Measurements from ENCODE around the gene SMAD6. TPM values are rescaled to one million over a fixed set of nuclear protein-coding genes. Genes with fewer than 3 reads are reported as not detected.

The SMAD6 gene
- total RNA-seq, 1 experiment from 2014 or later, result 8.9 TPM

DNA sequence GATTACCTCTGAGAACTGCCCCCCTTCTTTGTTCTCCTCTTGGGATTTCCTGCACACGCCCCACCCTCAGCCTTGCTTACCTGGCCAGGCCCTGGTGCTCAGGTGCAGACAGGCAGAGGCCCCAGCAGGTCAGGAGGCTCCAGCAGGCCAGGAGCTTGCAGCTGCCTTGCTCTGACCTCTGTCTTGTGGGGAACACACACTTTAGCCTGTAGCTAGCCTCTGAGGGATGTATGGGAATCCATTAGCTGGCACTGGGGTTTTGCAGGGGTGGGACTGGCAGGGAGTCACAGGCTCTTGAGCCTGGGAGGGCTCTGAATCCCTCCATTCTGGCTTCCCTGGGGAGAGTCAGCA is 2.7 kb downstream of the SMAD6 start:
- Mint-ChIP-seq H3K27ac (ENCODE audit: unreplicated experiment) (no peak overlapping the region), H3K27me3 (ENCODE audit: insufficient read depth, unreplicated experiment) (no peaks in the 10 kb centered on the region)

GRCh38 chr15:66705277-66706146 is 3.5 kb downstream of the SMAD6 start:
- no peak overlapping the region for H3K4me3 ChIP-seq (ENCODE audit: low read depth, low read length)
- no TSS peak for BruUV-seq (replicated peaks)

More for the DNA sequence above, 2.7 kb downstream of the SMAD6 start:
- peak overlapping the region; percentile 74; the same call in 1 of the 2 replicates for H3K4me3 ChIP-seq (ENCODE audit: low read depth, low read length)
- Mint-ChIP-seq H3K36me3 (ENCODE audit: insufficient read depth, unreplicated experiment) (peaks cover 11% of the 10 kb centered on the region), H3K4me3 (ENCODE audit: unreplicated experiment) (peak overlapping the region; percentile 77), H3K9me3 (ENCODE audit: unreplicated experiment) (no peaks in the 10 kb centered on the region), H3K4me1 (ENCODE audit: low read depth, unreplicated experiment) (peaks cover 15% of the 10 kb centered on the region)
- DNase-seq, result no peak
- intact Hi-C loops (cut with micrococcal nuclease; ENCODE audit: unreplicated experiment), result loop anchor here (5.0 kb wide), 1 partner anchor 148 kb away; no protein-coding TSS in a partner anchor
- no TSS peak for BruUV-seq (replicated peaks)
- TF ChIP-seq, protein P1, sequence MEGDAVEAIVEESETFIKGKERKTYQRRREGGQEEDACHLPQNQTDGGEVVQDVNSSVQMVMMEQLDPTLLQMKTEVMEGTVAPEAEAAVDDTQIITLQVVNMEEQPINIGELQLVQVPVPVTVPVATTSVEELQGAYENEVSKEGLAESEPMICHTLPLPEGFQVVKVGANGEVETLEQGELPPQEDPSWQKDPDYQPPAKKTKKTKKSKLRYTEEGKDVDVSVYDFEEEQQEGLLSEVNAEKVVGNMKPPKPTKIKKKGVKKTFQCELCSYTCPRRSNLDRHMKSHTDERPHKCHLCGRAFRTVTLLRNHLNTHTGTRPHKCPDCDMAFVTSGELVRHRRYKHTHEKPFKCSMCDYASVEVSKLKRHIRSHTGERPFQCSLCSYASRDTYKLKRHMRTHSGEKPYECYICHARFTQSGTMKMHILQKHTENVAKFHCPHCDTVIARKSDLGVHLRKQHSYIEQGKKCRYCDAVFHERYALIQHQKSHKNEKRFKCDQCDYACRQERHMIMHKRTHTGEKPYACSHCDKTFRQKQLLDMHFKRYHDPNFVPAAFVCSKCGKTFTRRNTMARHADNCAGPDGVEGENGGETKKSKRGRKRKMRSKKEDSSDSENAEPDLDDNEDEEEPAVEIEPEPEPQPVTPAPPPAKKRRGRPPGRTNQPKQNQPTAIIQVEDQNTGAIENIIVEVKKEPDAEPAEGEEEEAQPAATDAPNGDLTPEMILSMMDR (IDR thresholded peaks at IDR 0.05; ENCODE audit: insufficient read depth in 1 of 2, low read depth in 1 of 2, low read length in 1 of 2, severe bottlenecking in 1 of 2, unreplicated experiment in 1 of 2), result no peak
- H3K36me3 ChIP-seq (ENCODE audit: control insufficient read depth, insufficient read depth, low read length), result no peaks in the 10 kb centered on the region
- peaks cover 17% of the 10 kb centered on the region for H3K4me1 ChIP-seq
- no peaks in the 10 kb centered on the region for H3K27me3 ChIP-seq (replicated peaks; ENCODE audit: control insufficient read depth, insufficient read depth, low read length)
- ChIA-PET POLR2A (no interaction called here), CTCF (interaction anchor here (1.1 to 1.4 kb wide), 3 partner anchors 68 to 147 kb away, joined by 3 to 4 read pairs (median 3); no protein-coding TSS in a partner anchor)
- no peaks in the 10 kb centered on the region for H3K9me3 ChIP-seq

DNA sequence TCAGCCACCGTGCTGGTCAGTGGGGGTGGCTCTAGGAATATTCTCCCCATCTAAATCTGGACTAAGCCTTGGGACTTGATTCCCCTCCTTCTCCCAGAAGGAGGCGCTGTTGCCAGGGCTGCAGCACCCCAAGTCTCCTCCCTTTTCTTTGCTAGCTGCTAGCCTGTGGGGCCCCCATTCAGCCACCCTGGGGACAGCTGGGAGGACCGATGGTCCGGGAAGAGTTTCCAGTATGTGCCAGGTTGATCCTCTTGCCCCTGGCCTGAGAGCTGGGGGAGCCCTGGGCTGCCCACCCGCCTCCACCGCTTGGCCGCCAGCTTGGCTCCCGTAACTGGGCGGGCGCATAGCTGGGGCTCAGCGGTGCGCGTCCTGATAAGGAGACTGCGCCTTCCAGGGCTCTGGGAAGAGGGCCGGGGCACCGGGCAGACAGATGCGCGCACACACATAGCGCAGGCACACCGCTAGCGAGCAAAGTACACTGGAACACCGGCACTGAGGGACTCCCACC is 4.2 kb downstream of the SMAD6 start:
- Mint-ChIP-seq H3K9me3 (ENCODE audit: unreplicated experiment) (no peaks in the 10 kb centered on the region), H3K27ac (ENCODE audit: unreplicated experiment) (no peak overlapping the region), H3K4me3 (ENCODE audit: unreplicated experiment) (no peak overlapping the region), H3K27me3 (ENCODE audit: insufficient read depth, unreplicated experiment) (no peaks in the 10 kb centered on the region), H3K36me3 (ENCODE audit: insufficient read depth, unreplicated experiment) (peaks cover 11% of the 10 kb centered on the region), H3K4me1 (ENCODE audit: low read depth, unreplicated experiment) (peaks cover 15% of the 10 kb centered on the region)
- TF ChIP-seq, protein P1 (IDR thresholded peaks at IDR 0.05; ENCODE audit: insufficient read depth in 1 of 2, low read depth in 1 of 2, low read length in 1 of 2, severe bottlenecking in 1 of 2, unreplicated experiment in 1 of 2), result no peak
- Histone ChIP-seq H3K36me3 (ENCODE audit: control insufficient read depth, insufficient read depth, low read length) (no peaks in the 10 kb centered on the region), H3K4me1 (peaks cover 12% of the 10 kb centered on the region; the same call in 1 of the 2 replicates), H3K9me3 (no peaks in the 10 kb centered on the region), H3K4me3 (ENCODE audit: low read depth, low read length) (no peak overlapping the region), H3K27me3 (replicated peaks; ENCODE audit: control insufficient read depth, insufficient read depth, low read length) (no peaks in the 10 kb centered on the region)
- ChIA-PET POLR2A (interaction anchor here (0.5 kb wide), 1 partner anchor 1376 kb away, joined by 3 read pairs; no protein-coding TSS in a partner anchor), CTCF (interaction anchor here (0.7 kb wide), 1 partner anchor 163 kb away, joined by 4 read pairs; no protein-coding TSS in a partner anchor)
- no peak for DNase-seq
- intact Hi-C loops (cut with micrococcal nuclease; ENCODE audit: unreplicated experiment), result no loop called here
- BruUV-seq (replicated peaks), result no TSS peak

More at GRCh38 chr15:66705277-66706146, 3.5 kb downstream of the SMAD6 start:
- ChIA-PET POLR2A (no interaction called here), CTCF (interaction anchor here (1.1 to 1.4 kb wide), 3 partner anchors 67 to 146 kb away, joined by 3 to 4 read pairs (median 3); no protein-coding TSS in a partner anchor)
- H3K4me1 Mint-ChIP-seq (ENCODE audit: low read depth, unreplicated experiment), result peaks cover 15% of the 10 kb centered on the region
- H3K36me3 Mint-ChIP-seq (ENCODE audit: insufficient read depth, unreplicated experiment), result peaks cover 11% of the 10 kb centered on the region
- H3K9me3 Mint-ChIP-seq (ENCODE audit: unreplicated experiment), result no peaks in the 10 kb centered on the region
- H3K4me1 ChIP-seq, result peaks cover 12% of the 10 kb centered on the region; the same call in 1 of the 2 replicates
- no peaks in the 10 kb centered on the region for H3K27me3 ChIP-seq (replicated peaks; ENCODE audit: control insufficient read depth, insufficient read depth, low read length)
- H3K27ac Mint-ChIP-seq (ENCODE audit: unreplicated experiment), result no peak overlapping the region
- DNase-seq, result no peak
- H3K9me3 ChIP-seq, result no peaks in the 10 kb centered on the region
- H3K27me3 Mint-ChIP-seq (ENCODE audit: insufficient read depth, unreplicated experiment), result no peaks in the 10 kb centered on the region
- intact Hi-C loops (cut with micrococcal nuclease; ENCODE audit: unreplicated experiment), result no loop called here
- TF ChIP-seq, protein P1 (IDR thresholded peaks at IDR 0.05; ENCODE audit: insufficient read depth in 1 of 2, low read depth in 1 of 2, low read length in 1 of 2, severe bottlenecking in 1 of 2, unreplicated experiment in 1 of 2), result no peak
- no peaks in the 10 kb centered on the region for H3K36me3 ChIP-seq (ENCODE audit: control insufficient read depth, insufficient read depth, low read length)
- H3K4me3 Mint-ChIP-seq (ENCODE audit: unreplicated experiment), result peak overlapping the region; percentile 77

Data from Caco-2 (cell line).